Tibial artery (tissue), 4 donors: ENCODE results near the gene ZCCHC7.

Source experiments
- DNase-seq, 2 donors: peaks; one replicate each; pipeline ENCODE4 v3.0.0-alpha.2; 2019
- H3K27ac ChIP-seq, 2 donors: fragments of 200-600 bp; sonication (generic) in 1 of 2; 1 replicate in 1 of 2; 2 replicates in 1 of 2; pipeline ENCODE4 v1.5.1; 2018 to 2019; ENCODE audit warnings: mild to moderate bottlenecking in 1 of 2
- H3K27me3 ChIP-seq, 2 donors: fragments of 200-600 bp; sonication (generic) in 1 of 2; one replicate each; pipeline versions ENCODE4 v1.5.1 to v1.6.0; 2016 to 2019
- H3K36me3 ChIP-seq, 3 donors: fragments of 200-600 bp; sonication (generic) in 2 of 3; one replicate each; pipeline ENCODE4 v1.5.1; 2016 to 2019; ENCODE audit warnings: mild to moderate bottlenecking in 2 of 3
- H3K4me1 ChIP-seq, 4 donors: fragments of 200-600 bp; sonication (generic) in 2 of 4; 1 replicate in 3 of 4; 2 replicates in 1 of 4; pipeline ENCODE4 v1.5.1; 2016 to 2019
- H3K4me3 ChIP-seq, 2 donors: fragments of 200-600 bp; sonication (generic) in 1 of 2; 1 replicate in 1 of 2; 2 replicates in 1 of 2; pipeline ENCODE4 v1.5.1; 2018 to 2019; ENCODE audit warnings: mild to moderate bottlenecking in 2 of 2
- H3K9me3 ChIP-seq, 3 donors: fragments of 200-600 bp; sonication (generic) in 1 of 3; one replicate each; pipeline ENCODE4 v1.5.1; 2016 to 2019
- intact Hi-C: fragments of 100-400 bp; cut with DNase I; formaldehyde crosslinking; loops from one replicate; pipeline ENCODE4 v1.15.0; 2023; ENCODE audit warnings: low total_unique reads
- TF ChIP-seq, protein P1 (sequence below), 2 experiments: fragments of 200-600 bp in 1 of 2; fragments of 450-650 bp in 1 of 2; IDR thresholded peaks; one replicate each; pipeline ENCODE4 v1.5.1; 2017 to 2019; ENCODE audit warnings: antibody characterized with exemption in 2 of 2, mild to moderate bottlenecking in 1 of 2, moderate library complexity in 1 of 2

ZCCHC7 gene

GRCh38 chr9:37327553-37327952, 207.2 kb downstream of the ZCCHC7 start:
- intact Hi-C loops: no loop called here
- no peaks in the 10 kb centered on the region for H3K27me3 ChIP-seq
- no peak for DNase-seq
- H3K27ac ChIP-seq: no peak overlapping the region
- no peaks in the 10 kb centered on the region for H3K4me1 ChIP-seq
- H3K4me3 ChIP-seq: no peak overlapping the region
- peaks cover 0 to 5% (median 4%) of the 10 kb centered on the region in 3 donors for H3K36me3 ChIP-seq
- TF ChIP-seq, protein P1, sequence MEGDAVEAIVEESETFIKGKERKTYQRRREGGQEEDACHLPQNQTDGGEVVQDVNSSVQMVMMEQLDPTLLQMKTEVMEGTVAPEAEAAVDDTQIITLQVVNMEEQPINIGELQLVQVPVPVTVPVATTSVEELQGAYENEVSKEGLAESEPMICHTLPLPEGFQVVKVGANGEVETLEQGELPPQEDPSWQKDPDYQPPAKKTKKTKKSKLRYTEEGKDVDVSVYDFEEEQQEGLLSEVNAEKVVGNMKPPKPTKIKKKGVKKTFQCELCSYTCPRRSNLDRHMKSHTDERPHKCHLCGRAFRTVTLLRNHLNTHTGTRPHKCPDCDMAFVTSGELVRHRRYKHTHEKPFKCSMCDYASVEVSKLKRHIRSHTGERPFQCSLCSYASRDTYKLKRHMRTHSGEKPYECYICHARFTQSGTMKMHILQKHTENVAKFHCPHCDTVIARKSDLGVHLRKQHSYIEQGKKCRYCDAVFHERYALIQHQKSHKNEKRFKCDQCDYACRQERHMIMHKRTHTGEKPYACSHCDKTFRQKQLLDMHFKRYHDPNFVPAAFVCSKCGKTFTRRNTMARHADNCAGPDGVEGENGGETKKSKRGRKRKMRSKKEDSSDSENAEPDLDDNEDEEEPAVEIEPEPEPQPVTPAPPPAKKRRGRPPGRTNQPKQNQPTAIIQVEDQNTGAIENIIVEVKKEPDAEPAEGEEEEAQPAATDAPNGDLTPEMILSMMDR (IDR thresholded peaks at IDR 0.05): no peak
- no peaks in the 10 kb centered on the region for H3K9me3 ChIP-seq

- Histone ChIP-seq H3K27me3 (no peaks in the 10 kb centered on the region), H3K36me3 (peaks cover 0 to 5% (median 4%) of the 10 kb centered on the region in 3 donors), H3K27ac (no peak overlapping the region), H3K4me1 (no peaks in the 10 kb centered on the region), H3K9me3 (no peaks in the 10 kb centered on the region), H3K4me3 (no peak overlapping the region)
- intact Hi-C loops: no loop called here
- TF ChIP-seq, protein P1 (IDR thresholded peaks at IDR 0.05): no peak
- DNase-seq: no peak
Measured at GRCh38 chr9:37328556-37329227, 208.3 kb downstream of the ZCCHC7 start.

DNA sequence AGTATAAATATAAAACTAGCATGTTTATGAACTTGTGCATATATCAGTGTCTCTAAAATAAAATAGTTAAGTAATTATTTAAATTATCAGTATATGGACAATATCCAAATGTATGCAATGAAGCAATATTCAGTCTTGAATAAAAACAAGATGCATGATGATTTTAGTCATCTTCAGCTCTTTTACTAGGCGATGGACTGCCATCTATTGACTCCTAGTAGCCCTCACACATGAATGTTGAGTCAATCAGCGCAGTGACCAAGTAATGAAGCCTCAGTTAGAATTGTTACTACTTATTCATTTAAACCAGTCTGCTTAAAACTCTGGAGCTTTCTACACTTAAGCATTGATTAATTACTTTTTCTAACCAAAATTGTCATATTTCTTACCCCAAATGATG, 209.2 kb downstream of the ZCCHC7 start:
- no peaks in the 10 kb centered on the region for H3K27me3 ChIP-seq
- no peak for DNase-seq
- no peaks in the 10 kb centered on the region for H3K4me1 ChIP-seq
- peaks cover 0 to 4% (median 0%) of the 10 kb centered on the region in 3 donors for H3K36me3 ChIP-seq
- TF ChIP-seq, protein P1 (IDR thresholded peaks at IDR 0.05): peak in 1 of 2 experiments; percentile 18
- H3K4me3 ChIP-seq: no peak overlapping the region
- H3K9me3 ChIP-seq: no peaks in the 10 kb centered on the region
- intact Hi-C loops: no loop called here
- no peak overlapping the region for H3K27ac ChIP-seq

DNA sequence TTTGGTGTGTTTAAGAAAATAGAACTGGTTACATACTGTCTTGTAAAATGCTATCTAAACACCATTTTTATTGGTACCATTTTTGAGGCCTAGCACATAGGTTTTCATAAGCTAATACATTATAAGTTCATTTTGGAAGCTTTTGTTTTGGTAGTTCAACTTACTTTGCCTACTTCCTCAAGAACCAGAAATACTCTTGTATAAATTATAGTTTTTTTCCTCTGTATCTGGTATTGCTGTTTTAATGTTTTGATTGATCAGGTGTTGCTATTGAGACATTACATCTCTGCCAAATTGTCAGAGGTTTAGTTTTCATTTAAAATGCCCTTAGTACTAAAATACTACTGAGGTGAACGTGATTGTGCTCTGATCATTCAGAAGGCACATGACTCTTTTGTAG, 211.5 kb downstream of the ZCCHC7 start:
- intact Hi-C loops: no loop called here
- Histone ChIP-seq H3K27ac (no peak overlapping the region), H3K27me3 (no peaks in the 10 kb centered on the region), H3K4me3 (no peak overlapping the region), H3K36me3 (peaks cover 0 to 4% (median 0%) of the 10 kb centered on the region in 3 donors), H3K4me1 (no peaks in the 10 kb centered on the region), H3K9me3 (no peaks in the 10 kb centered on the region)
- DNase-seq: no peak
- TF ChIP-seq, protein P1 (IDR thresholded peaks at IDR 0.05): no peak

GRCh38 chr9:37332578-37332977, 212.2 kb downstream of the ZCCHC7 start:
- no peak for DNase-seq
- H3K27ac ChIP-seq: no peak overlapping the region
- H3K9me3 ChIP-seq: no peaks in the 10 kb centered on the region
- H3K36me3 ChIP-seq: peaks cover 0 to 3% (median 0%) of the 10 kb centered on the region in 3 donors
- no peak overlapping the region for H3K4me3 ChIP-seq
- H3K27me3 ChIP-seq: no peaks in the 10 kb centered on the region
- H3K4me1 ChIP-seq: no peaks in the 10 kb centered on the region
- TF ChIP-seq, protein P1 (IDR thresholded peaks at IDR 0.05): no peak
- intact Hi-C loops: no loop called here
